Measurements from ENCODE around the gene DEAF1.

Gene DEAF1

GRCh38 chr11:607020-607780 lies 87.8 kb downstream of the DEAF1 start:
- in situ Hi-C loops (cut with MboI; ENCODE audit: low pct_unique_long_range_greater_than_20kb, low sequenced_read_pairs), result no loop called here
- no peak for DNase-seq

GRCh38 chr11:606245-606644 lies 88.8 kb downstream of the DEAF1 start:
- DNase-seq, result no peak
- in situ Hi-C loops (cut with MboI; ENCODE audit: low pct_unique_long_range_greater_than_20kb, low sequenced_read_pairs), result no loop called here

GRCh38 chr11:605286-606129 lies 89.5 kb downstream of the DEAF1 start:
- in situ Hi-C loops (cut with MboI; ENCODE audit: low pct_unique_long_range_greater_than_20kb, low sequenced_read_pairs), result no loop called here

GRCh38 chr11:603154-603553 lies 91.9 kb downstream of the DEAF1 start:
- in situ Hi-C loops (cut with MboI; ENCODE audit: low pct_unique_long_range_greater_than_20kb, low sequenced_read_pairs), result no loop called here
- no peak for DNase-seq

More at GRCh38 chr11:605286-606129, 89.5 kb downstream of the DEAF1 start:
- no peak for DNase-seq

GRCh38 chr11:601573-602245 lies 93.3 kb downstream of the DEAF1 start:
- no peak for DNase-seq
- in situ Hi-C loops (cut with MboI; ENCODE audit: low pct_unique_long_range_greater_than_20kb, low sequenced_read_pairs), result no loop called here

GRCh38 chr11:598005-598680 lies 96.9 kb downstream of the DEAF1 start:
- in situ Hi-C loops (cut with MboI; ENCODE audit: low pct_unique_long_range_greater_than_20kb, low sequenced_read_pairs), result no loop called here
- no peak for DNase-seq

- DNase-seq, result no peak
- in situ Hi-C loops (cut with MboI; ENCODE audit: low pct_unique_long_range_greater_than_20kb, low sequenced_read_pairs), result no loop called here
Measured at GRCh38 chr11:597166-597725, 97.8 kb downstream of the DEAF1 start.

- no peak for DNase-seq
- in situ Hi-C loops (cut with MboI; ENCODE audit: low pct_unique_long_range_greater_than_20kb, low sequenced_read_pairs), result no loop called here
Measured at GRCh38 chr11:596374-596773, 98.6 kb downstream of the DEAF1 start.

GRCh38 chr11:595400-595799 lies 99.6 kb downstream of the DEAF1 start:
- DNase-seq, result no peak
- in situ Hi-C loops (cut with MboI; ENCODE audit: low pct_unique_long_range_greater_than_20kb, low sequenced_read_pairs), result no loop called here

Measured in KBM-7 (cell line).